ENCODE measurements around the gene MPRIP.

DNA sequence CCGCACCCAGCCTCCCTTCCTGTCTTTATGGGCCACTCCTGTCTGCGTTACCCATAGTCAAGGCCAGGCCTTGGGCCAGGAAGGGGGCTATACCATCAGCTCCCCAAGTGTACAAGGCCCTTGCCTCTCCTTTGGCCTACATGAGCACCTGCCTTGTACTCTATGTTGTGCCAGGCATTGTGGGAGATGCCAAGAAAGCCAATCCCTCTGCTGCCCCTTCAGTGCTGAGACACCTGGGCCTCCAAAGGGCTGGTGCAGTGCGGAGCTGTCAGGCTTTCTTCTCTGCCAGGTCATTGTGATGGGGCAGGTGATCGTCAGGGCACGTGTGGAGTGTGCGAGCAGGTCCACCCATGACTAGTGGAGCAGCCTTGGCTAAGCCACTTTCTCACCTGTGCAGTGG is 59.9 kb downstream of the MPRIP start:
- TF ChIP-seq, protein P1, sequence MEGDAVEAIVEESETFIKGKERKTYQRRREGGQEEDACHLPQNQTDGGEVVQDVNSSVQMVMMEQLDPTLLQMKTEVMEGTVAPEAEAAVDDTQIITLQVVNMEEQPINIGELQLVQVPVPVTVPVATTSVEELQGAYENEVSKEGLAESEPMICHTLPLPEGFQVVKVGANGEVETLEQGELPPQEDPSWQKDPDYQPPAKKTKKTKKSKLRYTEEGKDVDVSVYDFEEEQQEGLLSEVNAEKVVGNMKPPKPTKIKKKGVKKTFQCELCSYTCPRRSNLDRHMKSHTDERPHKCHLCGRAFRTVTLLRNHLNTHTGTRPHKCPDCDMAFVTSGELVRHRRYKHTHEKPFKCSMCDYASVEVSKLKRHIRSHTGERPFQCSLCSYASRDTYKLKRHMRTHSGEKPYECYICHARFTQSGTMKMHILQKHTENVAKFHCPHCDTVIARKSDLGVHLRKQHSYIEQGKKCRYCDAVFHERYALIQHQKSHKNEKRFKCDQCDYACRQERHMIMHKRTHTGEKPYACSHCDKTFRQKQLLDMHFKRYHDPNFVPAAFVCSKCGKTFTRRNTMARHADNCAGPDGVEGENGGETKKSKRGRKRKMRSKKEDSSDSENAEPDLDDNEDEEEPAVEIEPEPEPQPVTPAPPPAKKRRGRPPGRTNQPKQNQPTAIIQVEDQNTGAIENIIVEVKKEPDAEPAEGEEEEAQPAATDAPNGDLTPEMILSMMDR (IDR thresholded peaks at IDR 0.05 in 8 of 11, conservative IDR thresholded peaks at IDR 0.05 in 3 of 11): no peak
- TF ChIP-seq POLR2A (IDR thresholded peaks at IDR 0.05): no peak
